HG03521 (cell line): Measurements from ENCODE around the gene TET1.
"Not testable (repeated sequence)": the region's sequence is repeated elsewhere in the genome, so short reads cannot be mapped to it uniquely, and the experiment has no call there.

Experiments used
- ATAC-seq: cut with Tn5 transposase; IDR thresholded peaks from one replicate; pipeline ENCODE4 v1.9.1; 2021; ENCODE audit warnings: mild to moderate bottlenecking, moderate library complexity; ENCODE audit not compliant: unreplicated experiment

Gene TET1

GRCh38 chr10:68696018-68696417, 135.9 kb downstream of the TET1 start:
- no peak for ATAC-seq

GRCh38 chr10:68697106-68697505, 137.0 kb downstream of the TET1 start:
- no peak for ATAC-seq

DNA sequence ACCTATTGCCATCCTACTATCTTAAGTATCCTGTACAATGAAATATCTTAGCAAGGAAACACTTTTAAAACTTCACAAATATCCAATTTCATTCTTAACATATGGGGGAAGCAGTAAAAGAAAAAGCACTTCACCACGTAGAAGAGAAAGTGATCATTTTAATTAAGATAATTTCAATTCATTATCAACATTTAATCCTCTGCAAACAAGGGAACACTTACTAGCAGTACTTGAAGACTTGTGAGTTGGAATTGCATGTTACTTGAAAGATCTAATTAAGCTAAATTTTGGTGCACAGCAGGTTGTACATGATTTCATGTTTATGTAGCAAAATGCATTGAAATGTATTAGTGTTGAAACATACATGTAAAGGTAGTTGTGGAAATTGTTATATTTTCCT, 140.1 kb downstream of the TET1 start:
- ATAC-seq, result no peak

GRCh38 chr10:68705548-68705947, 145.4 kb downstream of the TET1 start:
- no peak for ATAC-seq

DNA sequence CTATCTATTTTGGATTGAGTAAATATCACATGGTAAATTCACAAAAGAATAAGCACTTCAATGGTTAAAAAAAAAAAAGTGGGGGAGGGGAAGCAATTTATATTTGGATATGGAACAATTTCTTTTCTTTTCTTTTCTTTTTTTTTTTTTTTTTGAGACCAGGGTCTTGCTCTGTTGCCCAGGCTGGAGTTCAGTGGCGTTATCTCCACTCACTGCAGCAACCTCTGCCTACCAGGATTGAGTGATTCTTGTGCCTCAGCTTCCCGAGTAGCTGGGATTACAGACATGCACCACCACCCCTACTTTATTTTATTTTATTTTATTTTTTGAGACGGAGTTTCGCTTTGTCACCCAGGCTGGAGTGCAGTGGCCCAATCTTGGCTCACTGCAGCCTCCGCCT, 148.8 kb downstream of the TET1 start:
- ATAC-seq, result not testable (repeated sequence)

- not testable (repeated sequence) for ATAC-seq
These were observed 152.9 kb downstream of the TET1 start for GRCh38 chr10:68713065-68713464.

- ATAC-seq, result no peak
These were observed 157.3 kb downstream of the TET1 start for GRCh38 chr10:68717435-68717834.

- ATAC-seq, result peak; percentile 98
These were observed 160.9 kb downstream of the TET1 start, which contains the start of gene CCAR1 for GRCh38 chr10:68720793-68721672. TSS of gene CCAR1 (plus strand) at chr10:68721239. CDS start at chr10:68722505, 1,266 bp downstream.

GRCh38 chr10:68721673-68722335, 161.7 kb downstream of the TET1 start:
- peak; percentile 8 for ATAC-seq

GRCh38 chr10:68725016-68725415, 164.9 kb downstream of the TET1 start:
- no peak for ATAC-seq

DNA sequence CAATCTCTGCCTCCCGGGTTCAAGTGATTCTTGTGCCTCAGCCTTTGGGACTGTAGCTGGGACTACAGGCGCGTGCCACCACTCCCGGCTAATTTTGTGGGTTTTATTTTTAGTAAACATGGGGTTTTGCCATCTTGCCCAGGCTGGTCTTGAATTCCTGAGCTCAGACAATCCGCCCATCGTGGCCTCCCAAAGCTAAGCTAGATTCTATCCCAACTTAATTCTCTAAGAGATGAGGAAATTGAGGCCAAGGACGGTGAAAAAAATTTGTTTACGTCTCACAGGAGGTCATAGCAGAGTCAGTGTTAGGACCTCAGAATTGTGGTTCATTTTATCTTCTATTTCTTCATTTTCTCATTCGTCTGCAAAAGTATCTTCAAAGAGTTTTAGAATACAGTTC, 167.0 kb downstream of the TET1 start:
- ATAC-seq, result no peak

DNA sequence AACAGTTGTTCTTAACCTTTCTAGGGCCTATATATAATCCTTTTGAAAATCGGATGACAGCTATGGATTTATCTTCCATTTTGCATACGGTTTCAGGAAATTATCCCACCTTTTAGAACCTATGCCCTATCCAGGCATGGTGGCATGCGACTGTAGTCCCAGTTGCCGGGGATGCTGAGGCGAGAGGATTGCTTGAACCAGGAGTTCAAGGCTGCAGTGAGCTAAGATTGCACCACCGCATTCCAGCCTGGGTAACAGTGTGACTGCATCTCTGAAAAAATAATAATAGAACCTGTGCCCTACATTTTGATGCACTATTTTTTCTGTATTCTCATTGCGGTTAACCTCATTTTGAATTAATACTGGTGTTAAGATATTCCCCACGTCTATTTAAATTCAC, 172.5 kb downstream of the TET1 start:
- ATAC-seq, result no peak

DNA sequence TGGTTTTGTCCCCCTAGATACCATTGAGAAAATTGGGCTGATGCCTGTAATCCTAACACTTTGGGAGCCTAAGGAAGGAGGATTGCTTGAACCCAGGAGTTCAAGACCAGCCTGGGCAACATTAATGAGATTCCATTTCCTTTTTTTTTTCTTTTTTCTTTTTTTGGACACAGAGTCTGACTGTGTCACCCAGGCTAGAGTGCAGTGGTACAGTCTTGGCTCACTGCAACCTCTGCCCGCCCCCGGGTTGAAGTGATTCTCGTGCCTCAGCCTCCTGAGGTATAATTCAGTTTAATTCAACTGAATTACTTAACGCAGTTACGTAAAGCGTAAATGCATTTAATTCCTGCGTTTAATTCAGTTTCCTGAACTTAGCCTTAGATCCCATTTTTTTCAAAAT, 174.2 kb downstream of the TET1 start:
- no peak for ATAC-seq

DNA sequence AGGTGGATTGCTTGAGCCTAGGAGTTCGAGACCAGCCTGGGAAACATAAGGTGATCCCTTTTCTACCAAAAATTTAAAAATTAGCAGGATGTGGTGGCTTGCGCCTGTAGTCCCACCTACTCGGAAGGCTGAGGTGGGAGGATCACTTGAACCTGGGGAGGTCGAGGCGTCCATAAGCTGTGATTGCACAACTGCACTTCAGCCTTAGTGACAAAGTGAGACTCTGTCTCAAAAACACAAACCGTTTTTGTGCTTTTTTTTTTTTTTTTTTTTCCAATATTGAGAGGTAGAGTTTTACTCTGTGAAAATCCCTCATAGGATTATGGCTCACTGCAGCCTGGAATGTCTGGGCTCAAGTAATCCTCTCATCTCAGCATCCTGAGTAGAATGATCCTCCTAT, 175.0 kb downstream of the TET1 start:
- no peak for ATAC-seq

DNA sequence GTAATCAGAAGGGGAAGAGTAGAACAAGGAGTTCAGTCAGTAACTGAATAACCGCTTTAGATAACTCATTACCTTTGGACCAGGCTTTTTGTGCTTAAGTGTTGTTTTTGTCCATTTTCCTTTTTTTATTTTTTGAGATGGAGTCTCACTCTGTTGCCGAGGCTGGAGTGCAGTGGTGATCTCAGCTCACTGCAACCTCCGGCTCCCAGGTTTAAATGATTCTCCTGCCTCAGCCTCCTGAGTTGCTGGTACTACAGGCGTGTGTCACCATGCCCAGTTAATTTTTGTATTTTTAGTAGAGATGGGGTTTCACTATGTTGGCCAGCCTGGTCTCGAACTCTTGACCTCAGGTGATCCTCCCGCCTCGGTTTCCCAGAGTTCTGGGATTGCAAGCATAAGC, 175.6 kb downstream of the TET1 start:
- ATAC-seq, result not testable (repeated sequence)

DNA sequence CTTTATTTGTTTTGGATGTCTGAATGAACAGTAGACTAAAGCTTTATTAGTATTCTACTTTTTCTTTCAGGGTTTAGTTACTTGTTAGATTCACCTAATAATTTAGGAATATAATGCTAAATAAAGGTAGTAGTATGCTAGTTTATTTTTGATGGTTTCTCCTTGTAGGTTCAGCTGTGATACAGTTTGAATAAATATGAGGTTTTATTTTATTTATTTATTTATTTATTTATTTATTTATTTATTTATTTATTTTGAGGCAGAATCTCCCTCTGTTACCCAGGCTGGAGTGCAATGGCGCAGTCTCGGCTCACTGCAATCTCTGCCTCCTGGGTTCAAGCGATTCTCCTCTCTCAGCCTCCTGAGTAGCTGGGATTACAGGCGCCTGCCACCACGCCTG, 180.5 kb downstream of the TET1 start:
- not testable (repeated sequence) for ATAC-seq

- ATAC-seq, result no peak
These were observed 182.3 kb downstream of the TET1 start for GRCh38 chr10:68742397-68742796.
